Umbilical cord (tissue), 2 donors: ENCODE measurements around the gene EXOG. TPM values are rescaled to one million over a fixed set of nuclear protein-coding genes. Genes with fewer than 3 reads are reported as not detected.
A peak's percentile ranks its signal among the peaks of the same experiment; 100 is the strongest.
"Not testable (repeated sequence)": the region's sequence is repeated elsewhere in the genome, so short reads cannot be mapped to it uniquely, and the experiment has no call there.

Source experiments
- DNase-seq: peaks from one replicate; pipeline ENCODE4 v3.0.0-alpha.2; 2015; ENCODE audit warnings: low spot score
- total RNA-seq: library from RNA; depleted of rRNA; stranded (reverse); fragments of >200 nt; gene quantifications from one replicate; pipeline ENCODE4 v1.2.3, GENCODE V29; 2014; ENCODE audit warnings: low replicate concordance; ENCODE audit not compliant: insufficient read depth

The EXOG gene
- total RNA-seq, 1 donor from 2014 or later: 19.5 TPM

DNA sequence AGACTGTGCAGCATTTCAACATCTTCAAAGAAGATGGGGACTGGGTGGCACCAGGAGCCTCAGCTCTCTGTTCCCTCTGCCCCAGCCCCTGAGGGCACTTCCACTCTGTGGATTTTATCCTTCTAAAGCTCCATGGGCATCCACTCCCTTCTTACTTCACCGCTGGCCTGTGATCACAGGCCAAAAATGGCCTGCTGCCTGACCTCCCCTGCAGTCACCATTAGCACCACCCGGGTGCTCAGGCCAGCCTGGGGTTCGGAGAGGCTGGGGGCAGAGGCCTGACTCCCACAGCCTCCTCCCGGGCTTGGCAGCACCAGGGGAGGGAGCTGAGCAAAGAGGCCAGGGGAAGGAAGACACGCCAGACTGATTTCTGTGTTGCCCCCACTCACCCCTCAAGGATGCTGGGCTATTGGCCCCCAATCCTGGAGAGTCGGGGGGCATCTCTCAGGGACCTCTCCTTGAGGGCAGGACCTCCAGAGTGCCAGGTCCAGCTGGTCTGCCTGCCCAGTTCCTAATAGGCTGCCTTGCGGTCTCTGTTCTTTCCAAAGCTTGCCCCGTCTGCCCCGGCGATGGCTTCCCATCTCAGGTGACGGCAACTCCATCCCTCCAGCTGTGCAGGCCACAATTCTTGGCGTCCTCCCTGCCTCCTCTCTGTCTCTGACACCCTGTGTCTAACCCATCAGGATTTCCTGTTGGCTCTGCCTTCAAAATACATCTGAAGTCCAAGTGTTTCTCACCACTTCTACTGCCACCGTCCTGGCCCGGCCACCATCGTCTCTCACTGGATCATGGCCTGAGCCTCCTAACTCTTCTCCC is 67.1 kb downstream of the EXOG start:
- no peak for DNase-seq

DNA sequence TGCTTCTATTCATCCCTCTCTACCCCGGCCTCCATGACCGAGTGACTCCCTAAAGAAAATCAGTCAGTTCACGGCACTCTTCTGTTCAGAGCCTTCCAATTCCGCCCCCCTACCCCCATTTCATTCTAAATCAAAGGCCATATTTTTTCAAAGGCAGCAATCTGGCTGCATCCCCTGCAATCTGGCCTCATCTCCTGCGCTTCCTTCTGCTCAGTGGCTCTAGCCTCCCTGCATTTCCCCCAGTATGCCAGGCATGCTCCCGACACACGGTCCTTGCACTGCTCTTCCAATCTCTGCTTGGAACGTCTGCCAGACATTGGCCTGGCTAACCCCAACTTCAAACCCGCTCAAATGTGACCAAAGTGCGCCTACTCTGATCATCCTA is 67.7 kb downstream of the EXOG start:
- no peak for DNase-seq

DNA sequence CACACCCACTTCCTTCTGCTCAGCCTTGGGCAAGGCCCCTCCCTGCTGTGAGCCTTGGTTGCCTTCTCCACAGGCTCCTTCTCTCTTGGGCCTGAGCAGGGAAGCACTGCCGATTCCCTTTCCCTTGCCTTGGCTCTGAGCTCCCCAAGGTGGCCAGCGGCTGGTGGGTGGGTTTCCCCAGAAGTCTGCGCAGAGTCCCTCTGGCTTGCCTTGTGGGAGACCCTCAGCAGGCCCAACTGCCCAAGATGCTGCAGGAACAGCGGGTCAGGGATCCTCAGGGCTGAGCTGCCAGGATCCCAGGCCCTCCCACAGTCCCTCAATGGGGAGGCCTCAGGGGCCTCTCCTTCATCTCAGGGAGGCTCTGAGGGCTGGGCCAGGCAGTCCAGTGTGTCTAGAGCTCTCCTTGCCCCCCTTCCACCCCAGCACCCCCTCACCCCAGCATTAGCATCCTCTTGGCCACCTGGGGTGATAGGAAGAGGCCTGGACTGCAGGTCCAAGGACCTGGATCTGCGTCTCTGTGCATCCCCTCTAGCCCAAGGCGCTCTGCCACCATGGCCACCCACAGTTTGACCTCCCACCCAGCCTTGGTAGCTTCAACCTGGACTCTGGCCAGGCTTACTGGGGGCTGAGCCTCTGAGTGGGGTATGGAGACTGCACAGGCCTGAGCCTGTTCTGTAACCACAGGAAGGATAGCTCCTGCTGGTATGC is 68.6 kb downstream of the EXOG start:
- DNase-seq: no peak

DNA sequence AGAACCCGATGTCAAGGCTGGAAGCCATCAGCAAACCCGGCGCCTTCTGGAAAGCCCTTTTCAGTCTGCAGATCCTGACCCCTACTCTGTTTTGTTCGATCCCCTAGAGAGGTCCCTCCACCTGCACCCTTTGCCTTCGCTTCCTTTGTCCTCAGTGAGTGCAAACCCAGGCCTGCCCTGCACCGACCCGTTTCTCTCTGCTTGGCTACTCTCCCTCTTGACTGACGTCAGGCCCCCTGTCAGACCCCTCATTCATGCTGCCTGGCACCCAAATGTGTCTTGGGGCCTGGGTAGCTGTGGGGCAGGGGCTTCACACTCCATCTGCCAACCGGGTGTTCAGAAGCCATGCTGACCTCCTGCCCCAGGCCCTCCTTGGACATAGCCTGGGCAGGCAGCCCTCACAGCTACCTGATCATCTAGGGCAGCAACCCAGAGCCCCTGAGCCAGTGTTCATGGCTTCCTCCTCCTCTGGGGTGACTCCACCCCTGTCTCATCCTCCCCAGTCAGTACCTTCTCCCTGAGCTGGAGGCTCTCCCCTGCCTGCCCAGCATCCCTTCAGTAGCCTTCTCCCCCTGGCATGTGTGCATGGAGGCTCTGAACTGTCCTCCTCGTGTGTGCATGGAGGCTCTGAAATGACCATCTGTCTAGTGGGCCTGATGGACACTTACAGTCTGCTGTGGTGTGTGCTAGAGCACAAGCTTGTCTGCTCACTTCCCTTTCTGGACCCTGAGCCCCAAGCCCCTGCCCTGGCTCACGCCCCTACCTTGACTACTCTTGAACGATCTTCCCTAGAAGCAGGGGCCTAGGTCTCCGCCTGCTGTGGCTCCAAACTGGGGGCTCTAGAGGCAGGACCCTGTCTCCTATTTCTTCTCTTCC is 69.4 kb downstream of the EXOG start:
- DNase-seq: no peak

DNA sequence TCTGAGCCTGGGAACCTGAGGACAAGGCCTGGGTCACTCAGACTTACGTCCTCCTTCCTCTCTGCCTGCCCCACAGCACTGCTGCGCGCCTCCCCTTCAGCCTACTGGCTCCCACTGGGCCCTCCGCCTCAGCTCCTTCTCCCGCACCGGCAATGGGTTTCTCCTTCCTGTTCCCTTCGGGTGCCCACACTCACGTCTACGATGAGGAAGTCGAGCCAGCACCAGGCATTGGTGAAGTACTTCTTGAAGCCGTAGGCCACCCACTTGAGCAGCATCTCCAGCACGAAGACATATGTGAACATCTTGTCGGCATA is 70.0 kb downstream of the EXOG start:
- DNase-seq: no peak

DNA sequence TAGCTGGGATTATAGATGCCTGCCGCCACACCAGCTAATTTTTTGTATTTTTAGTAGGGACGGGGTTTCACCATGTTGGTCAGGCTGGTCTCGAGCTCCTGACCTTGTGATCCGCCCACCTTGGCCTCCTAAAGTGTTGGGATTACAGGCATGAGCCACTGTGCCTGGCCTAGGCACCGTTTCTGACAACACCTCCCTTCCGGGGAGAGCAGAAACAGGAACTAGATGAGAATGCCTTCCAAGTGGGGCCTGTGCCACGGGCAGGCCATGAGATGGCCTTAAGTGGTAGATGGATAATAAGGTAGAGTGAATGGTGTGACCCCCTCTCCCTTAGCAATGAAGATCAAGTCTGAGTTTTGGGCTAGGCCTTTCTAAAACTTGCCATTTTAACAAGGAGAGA is 70.7 kb downstream of the EXOG start:
- DNase-seq: not testable (repeated sequence)

DNA sequence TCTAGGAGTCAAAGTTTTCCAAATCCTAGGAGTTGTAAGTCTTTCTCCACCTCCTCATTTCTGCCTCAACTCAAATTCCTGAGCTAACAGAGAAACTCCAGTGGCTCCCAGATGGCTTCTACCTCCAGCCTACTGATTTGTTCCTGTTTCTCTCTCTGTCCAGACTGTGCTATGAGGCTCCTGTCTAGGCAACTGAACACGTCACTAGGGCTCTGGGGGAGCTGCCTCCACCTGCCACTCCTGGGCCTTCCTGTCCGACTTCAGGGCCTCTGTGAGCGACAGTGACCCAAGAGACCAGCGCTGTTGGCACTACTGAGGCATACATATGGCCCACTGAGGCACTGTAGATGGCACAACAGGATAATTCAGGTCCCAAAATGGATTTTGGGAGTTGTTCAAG is 71.4 kb downstream of the EXOG start:
- no peak for DNase-seq

DNA sequence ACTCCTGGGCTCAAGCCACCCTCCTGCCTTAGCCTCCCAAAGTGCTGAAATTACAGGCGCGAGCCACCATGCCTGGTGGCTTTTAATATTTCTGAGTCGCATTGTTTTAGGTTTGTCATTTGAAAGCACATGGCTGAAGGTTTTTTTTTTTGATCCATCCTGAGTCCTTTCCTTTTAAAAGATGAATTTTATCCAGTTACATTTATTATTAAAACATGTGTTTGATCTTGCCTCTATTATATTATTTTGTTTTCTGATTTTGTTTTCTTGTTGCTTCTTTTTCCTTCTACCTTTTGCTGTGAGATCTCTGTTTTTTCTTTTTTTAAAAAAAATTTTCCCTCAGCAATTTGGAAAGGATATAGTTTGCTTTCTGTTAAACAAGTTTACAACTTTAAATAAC is 77.0 kb downstream of the EXOG start:
- no peak for DNase-seq

DNA sequence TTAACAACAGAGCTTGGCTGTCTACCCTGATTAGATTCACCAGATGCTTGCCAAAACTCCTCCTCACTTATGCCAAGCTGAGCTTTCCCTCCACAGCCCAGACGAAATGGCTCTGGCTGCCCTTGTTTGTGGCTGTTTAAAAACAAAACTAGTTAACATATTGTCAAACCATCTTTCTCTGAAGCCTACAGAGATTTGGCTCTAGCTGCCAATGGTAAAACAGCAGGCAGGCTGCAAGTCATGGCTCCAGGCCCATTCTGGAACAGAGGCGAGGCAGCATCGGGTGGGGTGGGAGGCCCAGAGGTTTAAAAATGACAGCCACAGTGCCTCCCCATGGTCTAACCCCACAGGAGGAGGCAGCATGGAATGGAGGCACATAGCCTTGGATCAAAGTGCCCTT is 77.4 kb downstream of the EXOG start:
- DNase-seq: no peak

DNA sequence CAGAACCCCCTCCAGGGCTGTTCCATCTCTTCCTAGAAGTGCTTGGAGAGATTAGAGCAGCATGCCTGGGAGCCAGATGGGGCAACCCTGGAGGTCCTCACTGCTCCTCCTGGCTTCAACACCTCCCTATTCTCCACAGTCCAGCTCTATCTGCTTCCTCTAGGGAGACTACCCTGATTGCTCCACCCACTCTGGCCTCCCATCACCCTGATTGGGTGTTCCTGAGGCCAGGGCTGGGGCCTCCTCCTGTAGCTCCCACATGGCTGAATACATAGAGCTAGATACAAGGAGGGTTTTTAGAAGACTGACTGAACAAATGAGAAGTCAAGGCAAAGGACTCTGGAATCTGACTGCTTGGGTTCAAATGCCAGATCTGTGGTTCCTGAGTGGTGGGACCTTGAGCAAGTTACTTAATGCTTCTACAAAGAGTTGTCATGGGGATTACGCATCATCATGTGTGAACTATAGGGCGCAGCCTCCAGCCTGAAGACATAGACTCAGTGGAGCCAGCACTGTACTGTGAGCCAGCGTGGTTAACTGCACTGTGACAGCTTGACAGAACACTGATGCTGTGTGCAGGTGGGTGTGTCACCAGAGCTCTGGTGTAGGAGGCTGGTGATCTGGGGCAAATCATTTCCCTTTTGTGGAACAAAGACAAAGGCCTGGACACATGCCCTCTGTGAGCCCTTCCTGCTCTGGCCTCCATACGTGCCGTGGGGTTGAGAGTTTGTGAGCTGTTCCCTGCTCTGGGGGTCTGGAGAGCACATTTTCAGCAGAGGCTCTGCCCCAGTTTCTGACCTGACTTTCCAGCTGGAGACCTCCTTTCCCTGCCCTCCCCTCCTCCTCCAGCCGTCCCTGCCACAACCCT is 78.5 kb downstream of the EXOG start:
- DNase-seq: peak; percentile 39

DNA sequence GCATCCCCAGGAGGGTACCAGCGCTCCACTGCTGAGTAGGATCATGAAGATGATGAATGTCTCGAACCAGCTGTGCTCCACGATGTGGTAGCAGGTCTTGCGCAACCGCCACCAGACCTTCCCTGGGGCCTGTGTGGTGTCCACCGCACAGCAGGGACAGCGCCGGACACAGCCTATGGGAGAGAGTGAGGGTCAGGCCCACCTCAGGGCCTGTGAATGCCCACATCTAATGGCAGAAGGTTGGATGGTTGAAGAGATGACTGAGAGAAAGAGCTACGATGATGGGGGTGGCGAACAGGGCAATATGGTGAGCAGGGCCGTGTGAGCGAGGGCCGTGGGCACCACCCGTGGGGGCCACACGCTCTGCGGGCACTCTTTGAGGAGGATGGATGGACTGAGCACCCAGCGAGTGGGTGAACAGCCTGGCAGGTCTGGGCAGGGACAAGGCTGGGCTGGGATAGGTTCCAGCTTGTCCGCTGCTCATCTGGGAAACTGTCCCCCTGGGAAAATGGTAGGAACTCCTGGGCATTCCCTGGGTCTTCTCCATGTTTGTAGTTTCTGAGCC is 79.2 kb downstream of the EXOG start:
- DNase-seq: no peak

Other genes with a start within 250 kb of the EXOG start
- gene SLC22A13, start 230.5 kb upstream of the EXOG start, total RNA-seq: 0.48 TPM
- 0.96 TPM for gene SLC22A14, start 214.0 kb upstream of the EXOG start, total RNA-seq
- gene XYLB, start 149.6 kb upstream of the EXOG start, total RNA-seq: 1.4 TPM
- gene ACVR2B, start 42.5 kb upstream of the EXOG start, total RNA-seq: 10.6 TPM
- 22.1 TPM for gene SCN5A, start 153.3 kb downstream of the EXOG start, total RNA-seq